ENCODE results near the gene RAB12. TPM values are rescaled to one million over a fixed set of nuclear protein-coding genes. Genes with fewer than 3 reads are reported as not detected.

RAB12 gene
- polyA plus RNA-seq, 1 donor from 2014 or later, result 102 TPM

- Histone ChIP-seq H3K4me2 (ENCODE audit: low read length) (no peak overlapping the region), H3K36me3 (ENCODE audit: insufficient read depth, low read length) (no peaks in the 10 kb centered on the region), H2AFZ (ENCODE audit: low read depth, low read length) (no peak overlapping the region), H3K9me3 (ENCODE audit: low read length) (peaks cover 3% of the 10 kb centered on the region), H4K20me1 (ENCODE audit: insufficient read depth) (no peaks in the 10 kb centered on the region), H3K79me2 (replicated peaks; ENCODE audit: insufficient read depth, low read length) (no peaks in the 10 kb centered on the region), H3K4me3 (ENCODE audit: low read length) (no peak overlapping the region), H3K9ac (ENCODE audit: low read length) (no peak overlapping the region), H3K27ac (ENCODE audit: low read length) (no peak overlapping the region), H3F3A (ENCODE audit: insufficient read depth, low read length, poor library complexity, severe bottlenecking) (no peaks in the 10 kb centered on the region), H3K9me2 (ENCODE audit: insufficient read depth, low read length) (no peaks in the 10 kb centered on the region), H3K27me3 (ENCODE audit: insufficient read depth, low read depth, low read length) (no peaks in the 10 kb centered on the region)
- no peak for TF ChIP-seq EP300 (conservative IDR thresholded peaks at IDR 0.05; ENCODE audit: poor library complexity, severe bottlenecking)
- TF ChIP-seq MXI1 (conservative IDR thresholded peaks at IDR 0.05; ENCODE audit: poor library complexity, severe bottlenecking), result no peak
- no peak for TF ChIP-seq REST (IDR thresholded peaks at IDR 0.05; ENCODE audit: borderline replicate concordance)
- TF ChIP-seq RAD21 (conservative IDR thresholded peaks at IDR 0.05), result no peak
- TF ChIP-seq POLR2AphosphoS5 (IDR thresholded peaks at IDR 0.05), result no peak
- TF ChIP-seq EZH2 (IDR thresholded peaks at IDR 0.05; ENCODE audit: borderline replicate concordance, insufficient read depth, low read length, poor library complexity, severe bottlenecking), result no peak
- TF ChIP-seq SMC3 (conservative IDR thresholded peaks at IDR 0.05; ENCODE audit: poor library complexity), result no peak
- TF ChIP-seq, protein P1, sequence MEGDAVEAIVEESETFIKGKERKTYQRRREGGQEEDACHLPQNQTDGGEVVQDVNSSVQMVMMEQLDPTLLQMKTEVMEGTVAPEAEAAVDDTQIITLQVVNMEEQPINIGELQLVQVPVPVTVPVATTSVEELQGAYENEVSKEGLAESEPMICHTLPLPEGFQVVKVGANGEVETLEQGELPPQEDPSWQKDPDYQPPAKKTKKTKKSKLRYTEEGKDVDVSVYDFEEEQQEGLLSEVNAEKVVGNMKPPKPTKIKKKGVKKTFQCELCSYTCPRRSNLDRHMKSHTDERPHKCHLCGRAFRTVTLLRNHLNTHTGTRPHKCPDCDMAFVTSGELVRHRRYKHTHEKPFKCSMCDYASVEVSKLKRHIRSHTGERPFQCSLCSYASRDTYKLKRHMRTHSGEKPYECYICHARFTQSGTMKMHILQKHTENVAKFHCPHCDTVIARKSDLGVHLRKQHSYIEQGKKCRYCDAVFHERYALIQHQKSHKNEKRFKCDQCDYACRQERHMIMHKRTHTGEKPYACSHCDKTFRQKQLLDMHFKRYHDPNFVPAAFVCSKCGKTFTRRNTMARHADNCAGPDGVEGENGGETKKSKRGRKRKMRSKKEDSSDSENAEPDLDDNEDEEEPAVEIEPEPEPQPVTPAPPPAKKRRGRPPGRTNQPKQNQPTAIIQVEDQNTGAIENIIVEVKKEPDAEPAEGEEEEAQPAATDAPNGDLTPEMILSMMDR (IDR thresholded peaks at IDR 0.05; ENCODE audit: poor library complexity, severe bottlenecking), result no peak
- no peak for TF ChIP-seq TAF1 (IDR thresholded peaks at IDR 0.05; ENCODE audit: low read depth)
These were observed 13.8 kb upstream of the RAB12 start for GRCh38 chr18:8595445-8595844.

- Histone ChIP-seq H3K9me2 (ENCODE audit: insufficient read depth, low read length) (no peaks in the 10 kb centered on the region), H3K36me3 (ENCODE audit: insufficient read depth, low read length) (no peaks in the 10 kb centered on the region), H3K27me3 (ENCODE audit: insufficient read depth, low read depth, low read length) (no peaks in the 10 kb centered on the region), H3K4me2 (ENCODE audit: low read length) (no peak overlapping the region), H3K4me3 (ENCODE audit: low read length) (no peak overlapping the region), H3F3A (ENCODE audit: insufficient read depth, low read length, poor library complexity, severe bottlenecking) (no peaks in the 10 kb centered on the region), H2AFZ (ENCODE audit: low read depth, low read length) (no peak overlapping the region), H3K9me3 (ENCODE audit: low read length) (no peaks in the 10 kb centered on the region), H3K79me2 (replicated peaks; ENCODE audit: insufficient read depth, low read length) (no peaks in the 10 kb centered on the region), H4K20me1 (ENCODE audit: insufficient read depth) (no peaks in the 10 kb centered on the region), H3K27ac (ENCODE audit: low read length) (no peak overlapping the region), H3K9ac (ENCODE audit: low read length) (no peak overlapping the region)
- TF ChIP-seq TAF1 (IDR thresholded peaks at IDR 0.05; ENCODE audit: low read depth), result no peak
- no peak for TF ChIP-seq MXI1 (conservative IDR thresholded peaks at IDR 0.05; ENCODE audit: poor library complexity, severe bottlenecking)
- TF ChIP-seq, protein P1 (IDR thresholded peaks at IDR 0.05; ENCODE audit: poor library complexity, severe bottlenecking), result no peak
- TF ChIP-seq EP300 (conservative IDR thresholded peaks at IDR 0.05; ENCODE audit: poor library complexity, severe bottlenecking), result no peak
- TF ChIP-seq RAD21 (conservative IDR thresholded peaks at IDR 0.05), result no peak
- TF ChIP-seq REST (IDR thresholded peaks at IDR 0.05; ENCODE audit: borderline replicate concordance), result no peak
- no peak for TF ChIP-seq SMC3 (conservative IDR thresholded peaks at IDR 0.05; ENCODE audit: poor library complexity)
- no peak for TF ChIP-seq EZH2 (IDR thresholded peaks at IDR 0.05; ENCODE audit: borderline replicate concordance, insufficient read depth, low read length, poor library complexity, severe bottlenecking)
- TF ChIP-seq POLR2AphosphoS5 (IDR thresholded peaks at IDR 0.05), result no peak
These were observed 7.8 kb upstream of the RAB12 start for GRCh38 chr18:8601277-8602032.
